OCI-LY7 (cell line): ENCODE data around the gene KCNG4. TPM values are rescaled to one million over a fixed set of nuclear protein-coding genes. Genes with fewer than 3 reads are reported as not detected.

Experiments
- BruUV-seq: library from RNA; stranded (reverse); fragments of 400-500 nt; replicated peaks from 2 replicates; lab custom pipeline; 2021; lab: Mats Ljungman, UMichigan
- CTCF ChIA-PET: fragments of 300-600 bp; sonication (Branson Sonifier 250); formaldehyde crosslinking; loops from one replicate; lab custom pipeline; 2022; ENCODE audit warnings: antibody characterized with exemption; ENCODE audit not compliant: unreplicated experiment; lab: Charles Lee
- POLR2A ChIA-PET: fragments of 300-600 bp; sonication (Branson Sonifier 250); formaldehyde crosslinking; loops from one replicate; lab custom pipeline; 2022; ENCODE audit warnings: antibody characterized with exemption; lab: Charles Lee
- DNase-seq: peaks from one replicate; pipeline ENCODE4 v3.0.0-alpha.2; 2015; ENCODE audit warnings: low spot score
- H2AFZ ChIP-seq: fragments of 200-600 bp; sonication (generic), shearing (Covaris generic); 2 replicates; pipeline ENCODE4 v1.6.1; 2014; ENCODE audit warnings: mild to moderate bottlenecking, antibody characterized with exemption, low read length, moderate library complexity
- H3K27ac ChIP-seq: fragments of 200-600 bp; sonication (generic); 2 replicates; pipeline ENCODE4 v1.5.1; 2014; ENCODE audit warnings: mixed run types, low read depth, mild to moderate bottlenecking, moderate library complexity, low read length, inconsistent platforms; ENCODE audit not compliant: poor library complexity, severe bottlenecking
- H3K36me3 ChIP-seq: fragments of 200-600 bp; sonication (generic); 2 replicates; pipeline ENCODE4 v1.6.1; 2014; ENCODE audit warnings: mild to moderate bottlenecking, antibody characterized with exemption, low read length, moderate library complexity, mixed read lengths; ENCODE audit not compliant: insufficient read depth
- H3K4me1 ChIP-seq: fragments of 200-600 bp; sonication (generic); 2 replicates; pipeline ENCODE4 v1.5.1; 2014; ENCODE audit warnings: mild to moderate bottlenecking, low read length; ENCODE audit not compliant: insufficient read depth, poor library complexity, severe bottlenecking
- H3K4me2 ChIP-seq: fragments of 200-600 bp; sonication (generic); 2 replicates; pipeline ENCODE4 v1.6.1; 2014; ENCODE audit warnings: mild to moderate bottlenecking, low read length
- H3K4me3 ChIP-seq: fragments of 200-600 bp; sonication (generic); 2 replicates; pipeline ENCODE4 v1.5.1; 2014; ENCODE audit warnings: mild to moderate bottlenecking, low read depth, low read length; ENCODE audit not compliant: poor library complexity, severe bottlenecking
- H3K79me2 ChIP-seq: fragments of 200-600 bp; sonication (generic); 2 replicates; pipeline ENCODE4 v1.6.1; 2016; ENCODE audit warnings: low read depth, mild to moderate bottlenecking, low read length, moderate library complexity, mixed read lengths; ENCODE audit not compliant: insufficient read depth
- H3K9me2 ChIP-seq: fragments of 200-600 bp; sonication (generic); 2 replicates; pipeline ENCODE4 v1.6.1; 2016; ENCODE audit warnings: mild to moderate bottlenecking, low read length, mixed read lengths; ENCODE audit not compliant: insufficient read depth
- H3K9me3 ChIP-seq: fragments of 200-600 bp; sonication (generic); 2 replicates; pipeline ENCODE4 v1.6.1; 2014; ENCODE audit warnings: mild to moderate bottlenecking, mixed run types, low read length, mixed read lengths
- H4K20me1 ChIP-seq: fragments of 200-600 bp; sonication (generic); 2 replicates; pipeline ENCODE4 v1.6.1; 2014; ENCODE audit warnings: mild to moderate bottlenecking, antibody characterized with exemption, low read length, moderate library complexity, mixed read lengths; ENCODE audit not compliant: insufficient read depth
- CTCF ChIP-seq: fragments of 200-600 bp; sonication (generic); conservative IDR thresholded peaks from 2 replicates; pipeline ENCODE4 v1.5.1; 2014; ENCODE audit warnings: mild to moderate bottlenecking, antibody characterized with exemption, low read length, moderate library complexity, mixed read lengths
- EZH2phosphoT487 ChIP-seq: fragments of 200-600 bp; sonication (generic); IDR thresholded peaks from 2 replicates; pipeline ENCODE4 v1.6.1; 2018; ENCODE audit warnings: low read depth, borderline replicate concordance, mild to moderate bottlenecking, mixed run types, antibody characterized with exemption, low read length, moderate library complexity, mixed read lengths
- intact Hi-C: fragments of 100-400 bp; cut with micrococcal nuclease; formaldehyde crosslinking; loops from one replicate; pipeline ENCODE4 v1.10.0; 2022; ENCODE audit not compliant: unreplicated experiment
- total RNA-seq, 2 experiments: library from RNA; depleted of rRNA in 1 of 2; stranded (reverse); fragments of >200 nt in 1 of 2; shearing (Covaris generic) in 1 of 2; gene quantifications; 2 replicates each; pipeline ENCODE4 v1.2.3, GENCODE V29; 2014 to 2022

KCNG4 gene
- total RNA-seq, 2 experiments from 2014 or later, result not detected

GRCh38 chr16:84281074-84281473 is 41.3 kb upstream of the KCNG4 start:
- Histone ChIP-seq H3K4me3 (peak overlapping the region; percentile 34), H3K27ac (no peak overlapping the region), H2AFZ (peak overlapping the region; percentile 43; the same call in 1 of the 2 replicates), H3K9me3 (no peaks in the 10 kb centered on the region), H3K4me1 (no peaks in the 10 kb centered on the region), H3K79me2 (no peaks in the 10 kb centered on the region), H3K36me3 (no peaks in the 10 kb centered on the region), H4K20me1 (no peaks in the 10 kb centered on the region), H3K4me2 (peak overlapping the region; percentile 15; the same call in 1 of the 2 replicates), H3K9me2 (no peaks in the 10 kb centered on the region)
- no peak for TF ChIP-seq CTCF
- no peak for TF ChIP-seq EZH2phosphoT487
- CTCF ChIA-PET, result no interaction called here
- POLR2A ChIA-PET, result no interaction called here
- BruUV-seq, result no TSS peak
- intact Hi-C loops, result no loop called here
- DNase-seq, result peak; percentile 56

GRCh38 chr16:84279881-84280280 is 40.1 kb upstream of the KCNG4 start:
- ChIA-PET CTCF (no interaction called here), POLR2A (interaction anchor here (0.5 to 0.6 kb wide), 2 partner anchors 20 to 266 kb away, joined by 3 read pairs; no protein-coding TSS in a partner anchor)
- intact Hi-C loops, result loop anchor here (5.0 kb wide), 1 partner anchor 342 kb away; no protein-coding TSS in a partner anchor
- no peaks in the 10 kb centered on the region for H4K20me1 ChIP-seq
- no peak overlapping the region for H3K27ac ChIP-seq
- TF ChIP-seq CTCF, result no peak
- TF ChIP-seq EZH2phosphoT487, result no peak
- H3K4me2 ChIP-seq, result no peak overlapping the region
- no peak for DNase-seq
- no peaks in the 10 kb centered on the region for H3K4me1 ChIP-seq
- H3K36me3 ChIP-seq, result no peaks in the 10 kb centered on the region
- H3K79me2 ChIP-seq, result no peaks in the 10 kb centered on the region
- H3K9me3 ChIP-seq, result no peaks in the 10 kb centered on the region
- H3K4me3 ChIP-seq, result no peak overlapping the region
- no TSS peak for BruUV-seq
- H3K9me2 ChIP-seq, result no peaks in the 10 kb centered on the region
- no peak overlapping the region for H2AFZ ChIP-seq

GRCh38 chr16:84278968-84279367 is 39.2 kb upstream of the KCNG4 start:
- BruUV-seq, result no TSS peak
- H3K79me2 ChIP-seq, result no peaks in the 10 kb centered on the region
- DNase-seq, result no peak
- H3K27ac ChIP-seq, result no peak overlapping the region
- no peak overlapping the region for H2AFZ ChIP-seq
- no peaks in the 10 kb centered on the region for H3K9me2 ChIP-seq
- POLR2A ChIA-PET, result no interaction called here
- H3K4me3 ChIP-seq, result no peak overlapping the region
- H3K4me2 ChIP-seq, result no peak overlapping the region
- no peaks in the 10 kb centered on the region for H3K4me1 ChIP-seq
- no peaks in the 10 kb centered on the region for H4K20me1 ChIP-seq
- H3K36me3 ChIP-seq, result no peaks in the 10 kb centered on the region
- CTCF ChIA-PET, result no interaction called here
- TF ChIP-seq CTCF (no peak), EZH2phosphoT487 (no peak)
- intact Hi-C loops, result loop anchor here (5.0 kb wide), 1 partner anchor 343 kb away; no protein-coding TSS in a partner anchor
- no peaks in the 10 kb centered on the region for H3K9me3 ChIP-seq
